CD14-positive monocyte (primary cell): ENCODE measurements around the gene KAT2B. TPM values are rescaled to one million over a fixed set of nuclear protein-coding genes. Genes with fewer than 3 reads are reported as not detected.

Experiments
- DNase-seq, 3 donors: peaks; one replicate each; pipeline ENCODE4 v3.0.0-alpha.2; 2011 to 2022
- H2AFZ ChIP-seq: 2 replicates; pipeline ENCODE4 v1.6.0; 2012; ENCODE audit warnings: mild to moderate bottlenecking, low read depth, low read length, inconsistent platforms; ENCODE audit not compliant: insufficient read depth, poor library complexity, severe bottlenecking
- H3K27ac ChIP-seq, 2 donors: 1 replicate in 1 of 2; 2 replicates in 1 of 2; pipeline ENCODE4 v1.5.1; 2012 to 2013; ENCODE audit warnings: low read length in 2 of 2, control low read depth in 1 of 2, inconsistent platforms in 1 of 2, low read depth in 1 of 2, mild to moderate bottlenecking in 1 of 2
- H3K27me3 ChIP-seq, 2 donors: one replicate each; pipeline versions ENCODE4 v1.6.0 to v1.6.1; 2011 to 2013; ENCODE audit warnings: low read length in 2 of 2; ENCODE audit not compliant: control insufficient read depth in 2 of 2, insufficient read depth in 2 of 2
- H3K36me3 ChIP-seq, 2 donors: replicated peaks in 1 of 2; 1 replicate in 1 of 2; 2 replicates in 1 of 2; pipeline versions ENCODE4 v1.5.1 to v1.6.1; 2012 to 2013; ENCODE audit warnings: low read length in 2 of 2, control low read depth in 1 of 2, inconsistent platforms in 1 of 2, mild to moderate bottlenecking in 1 of 2; ENCODE audit not compliant: insufficient read depth in 2 of 2, control insufficient read depth in 1 of 2
- H3K4me1 ChIP-seq, 2 donors: 1 replicate in 1 of 2; 2 replicates in 1 of 2; pipeline versions ENCODE4 v1.5.1 to v1.6.1; 2012 to 2013; ENCODE audit warnings: low read length in 2 of 2, control low read depth in 1 of 2, inconsistent platforms in 1 of 2, mild to moderate bottlenecking in 1 of 2, moderate library complexity in 1 of 2; ENCODE audit not compliant: insufficient read depth in 2 of 2, control insufficient read depth in 1 of 2
- H3K4me2 ChIP-seq: replicated peaks from 2 replicates; pipeline ENCODE3; 2012; ENCODE audit warnings: low read length, moderate library complexity, mild to moderate bottlenecking; ENCODE audit not compliant: poor library complexity, severe bottlenecking; ENCODE audit errors: extremely low read depth
- H3K4me3 ChIP-seq, 3 experiments: fragments of 200-600 bp in 1 of 3; sonication (generic) in 1 of 3; replicated peaks in 1 of 3; 1 replicate in 2 of 3; 2 replicates in 1 of 3; pipeline ENCODE4 v1.5.1; 2011 to 2013; ENCODE audit warnings: low read length in 3 of 3, mild to moderate bottlenecking in 3 of 3, control low read depth in 2 of 3, low read depth in 2 of 3, inconsistent platforms in 1 of 3, moderate library complexity in 1 of 3
- H3K79me2 ChIP-seq: 2 replicates; pipeline ENCODE4 v1.6.0; 2012; ENCODE audit warnings: mild to moderate bottlenecking, control low read depth, inconsistent platforms, low read length, moderate library complexity; ENCODE audit not compliant: insufficient read depth
- H3K9ac ChIP-seq: 2 replicates; pipeline ENCODE4 v1.6.0; 2017; ENCODE audit warnings: low read length, mild to moderate bottlenecking; ENCODE audit not compliant: insufficient read depth, poor library complexity, severe bottlenecking
- H3K9me3 ChIP-seq, 2 donors: replicated peaks in 1 of 2; 1 replicate in 1 of 2; 2 replicates in 1 of 2; pipeline versions ENCODE4 v1.5.1 to v1.6.1; 2012 to 2013; ENCODE audit warnings: low read length in 2 of 2, control low read depth in 1 of 2; ENCODE audit not compliant: control insufficient read depth in 1 of 2, insufficient read depth in 1 of 2
- H4K20me1 ChIP-seq: 2 replicates; pipeline ENCODE4 v1.6.0; 2012; ENCODE audit warnings: mild to moderate bottlenecking, low read length, control low read depth, moderate library complexity; ENCODE audit not compliant: insufficient read depth
- H3K27ac Mint-ChIP-seq, 7 donors: one replicate each; pipeline ENCODE4 v1.8.0; 2020; ENCODE audit warnings: mild to moderate bottlenecking in 7 of 7, mixed read lengths in 7 of 7, moderate library complexity in 6 of 7, inconsistent platforms in 2 of 7
- H3K27me3 Mint-ChIP-seq, 3 donors: one replicate each; pipeline ENCODE4 v1.8.0; 2021 to 2022; ENCODE audit warnings: low read depth in 3 of 3, mild to moderate bottlenecking in 3 of 3, mixed read lengths in 3 of 3, moderate library complexity in 3 of 3, inconsistent platforms in 1 of 3
- H3K36me3 Mint-ChIP-seq, 2 donors: one replicate each; pipeline ENCODE4 v1.8.0; 2020; ENCODE audit warnings: mixed read lengths in 2 of 2, inconsistent platforms in 1 of 2, mild to moderate bottlenecking in 1 of 2
- H3K4me1 Mint-ChIP-seq: one replicate; pipeline ENCODE4 v1.8.0; 2020; ENCODE audit warnings: mild to moderate bottlenecking, mixed read lengths
- H3K4me3 Mint-ChIP-seq, 2 donors: one replicate each; pipeline ENCODE4 v1.8.0; 2020; ENCODE audit warnings: mild to moderate bottlenecking in 2 of 2, mixed read lengths in 2 of 2, moderate library complexity in 1 of 2
- H3K9me3 Mint-ChIP-seq, 7 donors: one replicate each; pipeline ENCODE4 v1.8.0; 2020 to 2022; ENCODE audit warnings: mixed read lengths in 7 of 7, mild to moderate bottlenecking in 6 of 7, moderate library complexity in 6 of 7, inconsistent platforms in 2 of 7
- CTCF ChIP-seq: fragments of 200-600 bp; IDR thresholded peaks from one replicate; pipeline ENCODE4 v1.8.0; 2022; ENCODE audit warnings: antibody characterized with exemption, mild to moderate bottlenecking
- WGBS: methylation state at CpG from one replicate; pipeline ENCODE4 v1.1.5; 2013; ENCODE audit warnings: missing lambda C conversion rate; ENCODE audit not compliant: insufficient coverage; 5-methylcytosine and 5-hydroxymethylcytosine counted together
- intact Hi-C, 2 donors: fragments of 100-400 bp; cut with micrococcal nuclease; formaldehyde crosslinking; loops; one replicate each; pipeline versions ENCODE4 v1.15.0 to v1.15.1; 2023
- polyA plus RNA-seq, 3 donors: library from polyadenylated mRNA; depleted of rRNA in 1 of 3; unstranded in 2 of 3; stranded (reverse) in 1 of 3; fragments of 300-500 nt in 2 of 3; fragments of >200 nt in 1 of 3; fragmentation: Illumina TruSeq in 2 of 3; gene quantifications; 1 replicate in 2 of 3; 2 replicates in 1 of 3; pipeline ENCODE4 v1.2.3, GENCODE V29; 2012 to 2021

The KAT2B gene
- polyA plus RNA-seq, 3 donors: 2.7 to 14.6 (median 3.5) TPM

GRCh38 chr3:20143519-20143918, 103.3 kb downstream of the KAT2B start:
- H3K9me3 Mint-ChIP-seq: no peaks in the 10 kb centered on the region
- intact Hi-C loops: no loop called here

GRCh38 chr3:20145874-20146273, 105.6 kb downstream of the KAT2B start:
- no peak overlapping the region for H3K4me3 Mint-ChIP-seq
- 100% methylated on average over 2 of the region's 2 CpGs for WGBS
- no peak for DNase-seq
- H3K4me1 Mint-ChIP-seq: peaks cover 2% of the 10 kb centered on the region
- Histone ChIP-seq H3K36me3 (peaks cover 36 to 75% of the 10 kb centered on the region in 2 donors), H3K79me2 (no peaks in the 10 kb centered on the region), H3K9me3 (no peaks in the 10 kb centered on the region), H4K20me1 (no peaks in the 10 kb centered on the region), H3K9ac (no peak overlapping the region), H3K27ac (no peak overlapping the region), H3K4me3 (no peak overlapping the region), H3K4me1 (peaks cover 0 to 5% of the 10 kb centered on the region in 2 donors), H3K4me2 (no peak overlapping the region), H3K27me3 (no peaks in the 10 kb centered on the region), H2AFZ (no peak overlapping the region)
- intact Hi-C loops: no loop called here
- no peaks in the 10 kb centered on the region for H3K9me3 Mint-ChIP-seq
- no peak for TF ChIP-seq CTCF
- H3K27ac Mint-ChIP-seq: no peak overlapping the region
- H3K27me3 Mint-ChIP-seq: no peaks in the 10 kb centered on the region
- H3K36me3 Mint-ChIP-seq: peaks cover 68 to 78% of the 10 kb centered on the region in 2 donors

More at GRCh38 chr3:20143519-20143918, 103.3 kb downstream of the KAT2B start:
- Mint-ChIP-seq H3K36me3 (peaks cover 60 to 74% of the 10 kb centered on the region in 2 donors), H3K27me3 (no peaks in the 10 kb centered on the region), H3K27ac (no peak overlapping the region), H3K4me3 (no peak overlapping the region), H3K4me1 (peaks cover 3% of the 10 kb centered on the region)
- Histone ChIP-seq H3K4me3 (no peak overlapping the region), H3K9ac (no peak overlapping the region), H3K4me2 (no peak overlapping the region), H3K27ac (no peak overlapping the region), H3K4me1 (peaks cover 0 to 5% of the 10 kb centered on the region in 2 donors), H4K20me1 (no peaks in the 10 kb centered on the region), H3K9me3 (no peaks in the 10 kb centered on the region), H3K27me3 (no peaks in the 10 kb centered on the region), H3K36me3 (peaks cover 36 to 66% of the 10 kb centered on the region in 2 donors), H3K79me2 (no peaks in the 10 kb centered on the region), H2AFZ (no peak overlapping the region)
- DNase-seq: no peak
- no peak for TF ChIP-seq CTCF
- no CpG with 5 or more reads among the region's 2 CpGs for WGBS
